SKM-1 treated with dmso at 0.1 percent for 144 hours (cell line): Measurements from ENCODE around the gene GNB4.
A peak's percentile ranks its signal among the peaks of the same experiment; 100 is the strongest.

Source experiments
- DNase-seq: peaks from one replicate; lab custom pipeline; 2025; ENCODE audit not compliant: unreplicated experiment; lab: John Stamatoyannopoulos, UW

Gene GNB4

GRCh38 chr3:179438841-179439240 lies 12.4 kb downstream of the GNB4 start:
- no peak for DNase-seq

GRCh38 chr3:179436517-179436916 lies 14.8 kb downstream of the GNB4 start:
- DNase-seq = no peak

GRCh38 chr3:179432451-179432850 lies 18.8 kb downstream of the GNB4 start:
- DNase-seq = no peak

- DNase-seq = peak; percentile 74
Observed at GRCh38 chr3:179432021-179432420, 19.2 kb downstream of the GNB4 start.

GRCh38 chr3:179430277-179430870 lies 20.9 kb downstream of the GNB4 start:
- DNase-seq = no peak

- DNase-seq = no peak
Observed at GRCh38 chr3:179428876-179429548, 22.3 kb downstream of the GNB4 start.

GRCh38 chr3:179425075-179425474 lies 26.2 kb downstream of the GNB4 start:
- no peak for DNase-seq

- DNase-seq = no peak
Observed at GRCh38 chr3:179421500-179421899, 29.8 kb downstream of the GNB4 start.

- DNase-seq = no peak
Observed at GRCh38 chr3:179418610-179419009, 32.7 kb downstream of the GNB4 start.

GRCh38 chr3:179416681-179417080 lies 34.6 kb downstream of the GNB4 start:
- DNase-seq = no peak

- DNase-seq = no peak
Observed at GRCh38 chr3:179415377-179415776, 35.9 kb downstream of the GNB4 start.

GRCh38 chr3:179414804-179415203 lies 36.5 kb downstream of the GNB4 start:
- DNase-seq = no peak

GRCh38 chr3:179410999-179411398 lies 40.3 kb downstream of the GNB4 start:
- DNase-seq = no peak

GRCh38 chr3:179410331-179410730 lies 40.9 kb downstream of the GNB4 start:
- no peak for DNase-seq

- no peak for DNase-seq
Observed at GRCh38 chr3:179404307-179404706, 47.0 kb downstream of the GNB4 start.

GRCh38 chr3:179402963-179403362 lies 48.3 kb downstream of the GNB4 start:
- DNase-seq = no peak

- DNase-seq = no peak
Observed at GRCh38 chr3:179401561-179401960, 49.7 kb downstream of the GNB4 start.

- DNase-seq = no peak
Observed at GRCh38 chr3:179398574-179399231, 52.6 kb downstream of the GNB4 start.

GRCh38 chr3:179391906-179392305 lies 59.4 kb downstream of the GNB4 start:
- no peak for DNase-seq

GRCh38 chr3:179376474-179376873 lies 74.8 kb downstream of the GNB4 start:
- DNase-seq = no peak

GRCh38 chr3:179375091-179375999 lies 75.9 kb downstream of the GNB4 start:
- DNase-seq = no peak
